ENCODE data around the gene SPINT2. TPM values are rescaled to one million over a fixed set of nuclear protein-coding genes. Genes with fewer than 3 reads are reported as not detected.
"Not testable (repeated sequence)": the region's sequence is repeated elsewhere in the genome, so short reads cannot be mapped to it uniquely, and the experiment has no call there.

Gene SPINT2
- total RNA-seq, 1 experiment from 2014 or later, result 442 TPM

DNA sequence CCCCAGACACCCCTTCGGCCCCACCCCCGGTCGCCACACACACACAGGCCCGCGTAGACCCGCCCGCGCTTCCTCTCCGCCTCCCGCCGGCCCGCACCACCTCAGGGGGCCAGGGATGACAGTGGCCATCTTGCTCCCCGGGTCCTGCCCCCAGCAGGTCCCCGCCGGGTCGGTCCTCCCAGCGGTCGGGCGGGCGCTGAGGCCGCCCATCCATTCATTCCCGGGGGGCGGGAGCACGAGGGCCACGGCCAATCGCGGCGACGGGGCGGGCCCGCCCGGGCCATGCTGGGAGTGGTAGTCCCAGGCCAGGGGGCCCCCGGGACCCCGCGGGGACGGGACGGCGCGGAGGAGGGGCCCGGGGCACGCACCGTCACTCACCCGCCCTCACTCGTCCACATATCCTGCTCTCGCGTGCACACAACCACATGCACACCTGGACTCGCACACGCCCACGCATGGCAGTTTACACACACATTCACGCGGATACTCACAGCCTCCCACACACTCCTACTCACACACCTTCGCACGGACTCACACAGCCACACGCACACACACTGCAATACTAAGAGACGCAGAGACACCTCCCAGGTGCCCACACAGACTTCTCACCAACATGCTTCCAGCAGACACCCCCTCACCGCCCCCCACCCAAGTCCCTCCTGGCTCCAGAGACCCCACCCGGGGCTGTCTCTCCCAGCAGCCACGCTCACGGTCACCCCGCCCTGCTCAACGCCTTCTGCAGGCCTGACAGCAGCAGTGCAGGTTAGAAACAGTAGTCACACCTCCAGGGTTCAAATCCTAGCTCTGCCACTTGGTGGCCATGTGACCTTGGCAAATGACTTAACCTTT, 40.1 kb upstream of the SPINT2 start, which contains the start of gene DPF1:
DPF1 (minus strand) TSS at position 209 of the 849 bp plus-strand sequence; CDS start at position 129, 80 bp downstream.
- DNase-seq, result peak; percentile 86
- no TSS peak for BruUV-seq (replicated peaks)

DNA sequence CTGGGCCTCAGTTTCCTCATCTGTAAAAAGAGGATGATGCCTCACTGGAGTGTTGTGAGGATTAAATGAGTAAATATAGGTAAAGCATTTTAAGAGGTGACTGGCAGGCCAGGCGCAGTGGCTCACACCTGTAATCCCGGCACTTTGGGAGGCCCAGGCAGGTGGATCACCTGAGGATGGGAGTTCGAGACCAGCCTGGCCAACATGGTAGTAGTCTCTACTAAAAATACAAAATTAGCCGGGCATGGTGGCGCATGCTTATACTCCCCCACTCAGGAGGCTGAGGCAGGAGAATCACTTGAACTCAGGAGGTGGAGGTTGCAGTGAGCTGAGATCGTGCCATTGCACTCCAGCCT, 39.5 kb upstream of the SPINT2 start:
- DNase-seq; ATAC-seq; H3F3A ChIP-seq (ENCODE audit: low read length, unreplicated experiment); H3K9ac ChIP-seq (ENCODE audit: low read length); H4K20me1 ChIP-seq (ENCODE audit: low read length); H3K9me2 ChIP-seq (replicated peaks; ENCODE audit: low read length); H3K9me3 ChIP-seq (ENCODE audit: low read length); H3K4me1 ChIP-seq (ENCODE audit: insufficient read depth, low read length); BruUV-seq (replicated peaks); H3K36me3 ChIP-seq (ENCODE audit: low read depth, low read length); H3K27me3 ChIP-seq (ENCODE audit: low read length); H3K27ac ChIP-seq (ENCODE audit: low read length); H3K79me2 ChIP-seq (ENCODE audit: low read length): not testable (repeated sequence)
- H3K4me3 ChIP-seq (ENCODE audit: low read length), result peak overlapping the region; percentile 79; the same call in 1 of the 2 replicates
- H2AFZ ChIP-seq (ENCODE audit: low read length), result peak overlapping the region; percentile 84
- POLR2A ChIA-PET (ENCODE audit: unreplicated experiment), result interaction anchor here (0.7 kb wide), 1 partner anchor 501 kb away, joined by 3 read pairs; no protein-coding TSS in a partner anchor
- CTCF ChIA-PET, result interaction anchor here (0.7 to 1.0 kb wide), 2 partner anchors 10 to 82 kb away, joined by 3 to 4 read pairs; no protein-coding TSS in a partner anchor
- intact Hi-C loops (cut with micrococcal nuclease), result loop anchor here (2.0 kb wide), 1 partner anchor 326 kb away; no protein-coding TSS in a partner anchor
- peak overlapping the region; percentile 92; the same call in 1 of the 2 replicates for H3K4me2 ChIP-seq (ENCODE audit: low read length)

More for the DNA sequence above, 40.1 kb upstream of the SPINT2 start, which contains the start of gene DPF1:
- TF ChIP-seq EZH2phosphoT487 (IDR thresholded peaks at IDR 0.05; ENCODE audit: borderline replicate concordance, low read length), result no peak
- TF ChIP-seq EZH2 (IDR thresholded peaks at IDR 0.05; ENCODE audit: low read length, unreplicated experiment), result no peak
- TF ChIP-seq, protein P1, sequence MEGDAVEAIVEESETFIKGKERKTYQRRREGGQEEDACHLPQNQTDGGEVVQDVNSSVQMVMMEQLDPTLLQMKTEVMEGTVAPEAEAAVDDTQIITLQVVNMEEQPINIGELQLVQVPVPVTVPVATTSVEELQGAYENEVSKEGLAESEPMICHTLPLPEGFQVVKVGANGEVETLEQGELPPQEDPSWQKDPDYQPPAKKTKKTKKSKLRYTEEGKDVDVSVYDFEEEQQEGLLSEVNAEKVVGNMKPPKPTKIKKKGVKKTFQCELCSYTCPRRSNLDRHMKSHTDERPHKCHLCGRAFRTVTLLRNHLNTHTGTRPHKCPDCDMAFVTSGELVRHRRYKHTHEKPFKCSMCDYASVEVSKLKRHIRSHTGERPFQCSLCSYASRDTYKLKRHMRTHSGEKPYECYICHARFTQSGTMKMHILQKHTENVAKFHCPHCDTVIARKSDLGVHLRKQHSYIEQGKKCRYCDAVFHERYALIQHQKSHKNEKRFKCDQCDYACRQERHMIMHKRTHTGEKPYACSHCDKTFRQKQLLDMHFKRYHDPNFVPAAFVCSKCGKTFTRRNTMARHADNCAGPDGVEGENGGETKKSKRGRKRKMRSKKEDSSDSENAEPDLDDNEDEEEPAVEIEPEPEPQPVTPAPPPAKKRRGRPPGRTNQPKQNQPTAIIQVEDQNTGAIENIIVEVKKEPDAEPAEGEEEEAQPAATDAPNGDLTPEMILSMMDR (conservative IDR thresholded peaks at IDR 0.05; ENCODE audit: low read depth, low read length), result peak; percentile 41; the same call in 1 of the 2 replicates
- Histone ChIP-seq H3K36me3 (ENCODE audit: low read depth, low read length) (no peaks in the 10 kb centered on the region), H3K9me3 (ENCODE audit: low read length) (no peaks in the 10 kb centered on the region), H2AFZ (ENCODE audit: low read length) (peak within 1 kb of the TSS; percentile 84), H3K9ac (ENCODE audit: low read length) (peak within 1 kb of the TSS; percentile 56), H3K4me3 (ENCODE audit: low read length) (peak within 1 kb of the TSS; percentile 79), H4K20me1 (ENCODE audit: low read length) (no peaks in the 10 kb centered on the region), H3K4me1 (ENCODE audit: insufficient read depth, low read length) (no peaks in the 10 kb centered on the region), H3K79me2 (ENCODE audit: low read length) (no peaks in the 10 kb centered on the region; the same call in 1 of the 2 replicates), H3K9me2 (replicated peaks; ENCODE audit: low read length) (no peaks in the 10 kb centered on the region), H3K27ac (ENCODE audit: low read length) (peak within 1 kb of the TSS; percentile 16; the same call in 1 of the 2 replicates), H3F3A (ENCODE audit: low read length, unreplicated experiment) (no peaks in the 10 kb centered on the region), H3K27me3 (ENCODE audit: low read length) (0 out of 2 replicates have a peak, but pooled peaks cover 2% of the 10 kb centered on the region), H3K4me2 (ENCODE audit: low read length) (peak within 1 kb of the TSS; percentile 92)
- intact Hi-C loops (cut with micrococcal nuclease), result loop anchor here (2.0 kb wide), 1 partner anchor 325 kb away; no protein-coding TSS in a partner anchor
- peak; percentile 93 for ATAC-seq
- POLR2A ChIA-PET (ENCODE audit: unreplicated experiment), result no interaction called here
- CTCF ChIA-PET, result interaction anchor here (1.0 kb wide), 1 partner anchor 10 kb away, joined by 3 read pairs; no protein-coding TSS in a partner anchor

DNA sequence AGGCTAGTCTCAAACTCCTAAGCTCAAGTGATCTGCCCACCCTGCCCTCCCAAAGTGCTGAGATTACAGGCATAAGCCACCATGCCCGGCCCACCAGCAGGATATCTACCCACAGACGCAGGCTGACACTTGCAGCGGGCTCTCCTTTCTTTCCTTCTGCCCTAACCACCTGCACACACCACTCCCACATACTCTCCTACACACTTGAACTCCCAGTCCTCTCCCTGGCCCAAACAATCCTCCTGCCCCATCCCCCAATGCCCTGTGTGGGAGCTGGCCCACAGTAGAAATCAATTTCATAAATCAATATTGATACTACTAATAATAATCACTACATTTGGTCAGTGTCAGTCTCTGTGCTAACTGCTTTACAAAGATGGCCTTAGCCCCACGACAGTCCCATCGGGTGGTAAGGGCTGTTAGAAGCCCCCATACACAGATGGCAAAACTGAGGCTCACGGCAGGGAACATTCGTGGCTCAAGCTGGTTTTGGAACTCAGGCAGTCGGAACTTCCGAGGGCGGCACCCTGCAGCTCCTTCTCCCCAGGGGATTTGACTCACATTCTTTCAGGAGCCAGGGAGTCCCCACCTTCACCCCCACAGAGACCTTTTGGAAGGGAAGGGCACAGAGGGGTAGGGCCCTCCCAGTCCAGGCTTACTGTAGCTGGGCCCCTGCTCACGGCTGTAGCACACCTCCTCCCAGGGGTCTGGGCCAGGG, 36.9 kb upstream of the SPINT2 start:
- POLR2A ChIA-PET (ENCODE audit: unreplicated experiment), result no interaction called here
- H3K4me3 ChIP-seq (ENCODE audit: low read length), result no peak overlapping the region
- H3K4me2 ChIP-seq (ENCODE audit: low read length), result no peak overlapping the region

More for the DNA sequence above, 36.9 kb upstream of the SPINT2 start:
- H3K79me2 ChIP-seq (ENCODE audit: low read length), result no peaks in the 10 kb centered on the region; the same call in 1 of the 2 replicates
- no peak overlapping the region for H3K9ac ChIP-seq (ENCODE audit: low read length)
- no peaks in the 10 kb centered on the region for H4K20me1 ChIP-seq (ENCODE audit: low read length)
- ATAC-seq (no peak), DNase-seq (no peak)
- no TSS peak for BruUV-seq (replicated peaks)
- H2AFZ ChIP-seq (ENCODE audit: low read length), result no peak overlapping the region
- CTCF ChIA-PET, result no interaction called here
- H3K9me3 ChIP-seq (ENCODE audit: low read length), result no peaks in the 10 kb centered on the region
- no peaks in the 10 kb centered on the region for H3K36me3 ChIP-seq (ENCODE audit: low read depth, low read length)
- no peaks in the 10 kb centered on the region for H3K4me1 ChIP-seq (ENCODE audit: insufficient read depth, low read length)
- H3F3A ChIP-seq (ENCODE audit: low read length, unreplicated experiment), result no peaks in the 10 kb centered on the region
- no peak overlapping the region for H3K27ac ChIP-seq (ENCODE audit: low read length)
- no peaks in the 10 kb centered on the region for H3K9me2 ChIP-seq (replicated peaks; ENCODE audit: low read length)
- 0 out of 2 replicates have a peak, but pooled peaks cover 2% of the 10 kb centered on the region for H3K27me3 ChIP-seq (ENCODE audit: low read length)
- intact Hi-C loops (cut with micrococcal nuclease), result no loop called here
- TF ChIP-seq, protein P1 (conservative IDR thresholded peaks at IDR 0.05; ENCODE audit: low read depth, low read length), result no peak
- TF ChIP-seq EZH2 (IDR thresholded peaks at IDR 0.05; ENCODE audit: low read length, unreplicated experiment) (no peak), EZH2phosphoT487 (IDR thresholded peaks at IDR 0.05; ENCODE audit: borderline replicate concordance, low read length) (no peak)
